ENCODE measurements around the gene RASSF4.

The RASSF4 gene, protein sequence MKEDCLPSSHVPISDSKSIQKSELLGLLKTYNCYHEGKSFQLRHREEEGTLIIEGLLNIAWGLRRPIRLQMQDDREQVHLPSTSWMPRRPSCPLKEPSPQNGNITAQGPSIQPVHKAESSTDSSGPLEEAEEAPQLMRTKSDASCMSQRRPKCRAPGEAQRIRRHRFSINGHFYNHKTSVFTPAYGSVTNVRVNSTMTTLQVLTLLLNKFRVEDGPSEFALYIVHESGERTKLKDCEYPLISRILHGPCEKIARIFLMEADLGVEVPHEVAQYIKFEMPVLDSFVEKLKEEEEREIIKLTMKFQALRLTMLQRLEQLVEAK

GRCh38 chr10:44959247-44960087 is at the start of gene RASSF4:
RASSF4 (plus strand) TSS chr10:44959802; CDS start chr10:44970203, 10,401 bp downstream.
- DNase-seq: peak; percentile 79
- in situ Hi-C loops (cut with MboI; ENCODE audit: low pct_unique_long_range_greater_than_20kb, low sequenced_read_pairs): no loop called here

DNA sequence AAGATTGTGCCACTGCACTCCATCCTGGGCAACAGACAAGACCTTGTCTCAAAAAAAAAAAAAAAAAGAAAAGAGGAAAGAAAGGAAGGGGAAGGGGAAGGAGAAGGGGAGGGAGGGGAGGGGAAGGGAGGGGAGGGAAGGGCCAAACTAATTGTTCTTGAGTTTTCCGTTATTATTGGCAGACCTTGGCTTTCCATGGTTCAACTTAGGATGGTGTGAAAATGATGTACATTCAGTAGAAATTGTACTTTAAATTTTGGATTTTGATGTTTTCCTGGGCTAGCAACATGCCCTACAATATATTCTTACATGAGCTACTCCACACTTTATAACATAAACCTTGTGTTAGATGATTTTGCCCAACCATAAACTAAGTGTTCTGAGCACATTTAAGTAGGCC is 49.7 kb upstream of the RASSF4 start:
- in situ Hi-C loops (cut with MboI; ENCODE audit: low pct_unique_long_range_greater_than_20kb, low sequenced_read_pairs): no loop called here
- DNase-seq: no peak

GRCh38 chr10:44910602-44911001 is 49.0 kb upstream of the RASSF4 start:
- DNase-seq: no peak
- in situ Hi-C loops (cut with MboI; ENCODE audit: low pct_unique_long_range_greater_than_20kb, low sequenced_read_pairs): no loop called here

DNA sequence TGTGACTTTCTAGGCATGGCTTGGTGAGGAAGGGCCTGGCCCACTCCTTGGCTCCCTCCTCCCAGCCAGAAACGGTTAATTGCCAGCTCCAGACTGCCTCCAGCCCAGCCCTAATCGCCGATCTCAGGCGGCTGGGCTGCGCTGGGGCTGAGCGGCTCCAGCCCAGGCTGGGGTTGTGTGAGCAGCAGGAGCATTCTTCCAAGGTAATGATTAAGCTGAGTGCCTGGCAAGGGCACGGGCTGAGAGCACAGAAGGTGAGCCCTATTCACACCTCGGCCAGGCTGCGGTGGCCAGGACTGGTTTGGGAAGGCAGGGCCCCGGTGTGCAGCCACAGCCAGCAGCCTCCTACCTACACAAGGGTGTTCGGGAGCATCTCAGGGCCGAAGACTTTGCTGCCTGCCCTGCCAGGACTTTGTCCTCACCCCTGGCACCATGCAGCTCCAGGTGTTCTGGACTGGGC is 48.5 kb upstream of the RASSF4 start, which contains the start of gene TMEM72:
Gene TMEM72 (plus strand): TSS at position 257 of the 460 bp plus-strand sequence. CDS start 176 bp downstream, at position 433.
- in situ Hi-C loops (cut with MboI; ENCODE audit: low pct_unique_long_range_greater_than_20kb, low sequenced_read_pairs): no loop called here
- no peak for DNase-seq

GRCh38 chr10:44911951-44912350 is 47.7 kb upstream of the RASSF4 start:
- no peak for DNase-seq
- in situ Hi-C loops (cut with MboI; ENCODE audit: low pct_unique_long_range_greater_than_20kb, low sequenced_read_pairs): no loop called here

GRCh38 chr10:44913350-44914081 is 46.1 kb upstream of the RASSF4 start:
- DNase-seq: peak; percentile 16
- in situ Hi-C loops (cut with MboI; ENCODE audit: low pct_unique_long_range_greater_than_20kb, low sequenced_read_pairs): no loop called here

GRCh38 chr10:44914891-44915290 is 44.7 kb upstream of the RASSF4 start:
- in situ Hi-C loops (cut with MboI; ENCODE audit: low pct_unique_long_range_greater_than_20kb, low sequenced_read_pairs): no loop called here
- no peak for DNase-seq

DNA sequence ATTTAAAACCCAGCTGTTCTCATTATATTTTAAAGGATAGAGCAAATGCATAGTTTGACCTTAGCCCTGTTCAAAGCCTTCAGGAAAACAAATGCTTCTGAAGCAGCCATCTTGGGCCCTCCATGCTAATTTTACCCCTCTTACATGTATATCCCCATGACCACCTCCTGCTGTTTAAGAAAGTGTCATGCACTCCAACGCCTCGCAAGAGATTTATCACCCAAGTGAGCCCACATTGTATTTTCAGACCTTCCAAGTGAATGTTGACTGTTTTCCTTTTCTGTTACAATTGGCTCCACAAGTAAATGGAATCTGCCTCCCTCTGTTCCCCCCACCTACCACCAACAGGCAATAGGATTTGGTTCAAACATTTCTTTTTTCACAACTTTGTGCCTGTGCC is 43.2 kb upstream of the RASSF4 start:
- DNase-seq: no peak
- in situ Hi-C loops (cut with MboI; ENCODE audit: low pct_unique_long_range_greater_than_20kb, low sequenced_read_pairs): no loop called here

GRCh38 chr10:44917848-44918247 is 41.8 kb upstream of the RASSF4 start:
- in situ Hi-C loops (cut with MboI; ENCODE audit: low pct_unique_long_range_greater_than_20kb, low sequenced_read_pairs): no loop called here
- DNase-seq: no peak

- DNase-seq: no peak
- in situ Hi-C loops (cut with MboI; ENCODE audit: low pct_unique_long_range_greater_than_20kb, low sequenced_read_pairs): no loop called here
Measured at GRCh38 chr10:44920252-44920651, 39.4 kb upstream of the RASSF4 start.

DNA sequence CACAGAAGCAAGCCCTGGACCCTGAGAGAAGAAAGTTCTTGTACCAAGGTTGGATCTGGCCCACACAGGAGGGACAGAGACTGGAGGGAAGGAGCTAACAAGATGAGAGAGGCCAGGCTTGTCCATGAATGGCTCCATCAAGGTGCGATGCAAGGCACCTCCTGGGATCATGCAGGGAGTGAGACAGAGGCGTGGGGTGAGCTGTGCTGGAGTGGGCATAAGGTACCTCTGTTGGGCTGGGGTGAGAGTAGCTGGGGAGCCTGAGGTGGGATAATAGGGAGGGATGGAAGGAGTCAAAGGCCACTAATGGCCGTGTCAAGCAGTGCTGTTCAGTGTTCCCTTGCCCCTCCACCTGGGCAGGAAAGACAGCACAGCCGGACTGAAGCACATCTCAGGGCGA is 38.5 kb upstream of the RASSF4 start:
- no peak for DNase-seq
- in situ Hi-C loops (cut with MboI; ENCODE audit: low pct_unique_long_range_greater_than_20kb, low sequenced_read_pairs): no loop called here

DNA sequence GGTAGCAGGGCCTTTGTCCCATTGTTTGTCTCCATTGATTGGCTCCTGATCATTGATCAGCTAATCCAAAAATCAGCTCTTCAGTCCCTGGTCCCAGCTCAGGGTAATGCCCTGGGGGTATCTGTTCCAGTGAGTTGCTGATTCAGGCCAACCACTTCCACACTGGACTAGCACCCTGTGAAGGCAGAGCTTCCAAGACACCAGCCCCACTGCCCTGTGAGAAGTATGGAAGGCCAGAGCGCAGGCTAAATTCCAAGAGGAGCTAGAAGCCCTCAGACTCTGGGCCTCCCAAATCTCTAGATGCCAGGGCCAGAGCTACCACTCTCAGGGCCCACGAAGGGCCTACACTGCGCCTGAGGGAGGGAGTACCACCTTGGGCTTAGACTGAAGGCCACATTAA is 38.1 kb upstream of the RASSF4 start:
- in situ Hi-C loops (cut with MboI; ENCODE audit: low pct_unique_long_range_greater_than_20kb, low sequenced_read_pairs): no loop called here
- no peak for DNase-seq

DNA sequence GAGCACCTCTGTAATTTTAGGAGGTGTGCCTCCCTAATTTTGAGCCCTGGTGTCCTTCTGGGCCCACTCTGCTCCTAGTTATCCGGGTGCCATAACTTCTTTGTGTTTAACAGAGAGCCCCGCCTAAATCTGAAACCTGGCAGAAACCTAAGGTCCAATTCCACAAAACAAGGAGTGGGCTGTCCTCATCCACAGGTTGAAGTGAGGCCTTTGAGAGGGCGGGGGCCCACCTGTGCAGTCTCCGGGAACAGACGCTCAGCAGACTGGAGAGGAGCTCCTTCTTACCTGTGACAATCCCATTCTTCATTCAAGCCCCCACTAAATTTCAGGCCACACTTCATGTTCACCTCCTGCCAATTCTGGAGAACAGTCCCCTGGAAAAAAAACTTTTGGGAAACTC is 37.6 kb upstream of the RASSF4 start:
- no peak for DNase-seq
- in situ Hi-C loops (cut with MboI; ENCODE audit: low pct_unique_long_range_greater_than_20kb, low sequenced_read_pairs): no loop called here

- in situ Hi-C loops (cut with MboI; ENCODE audit: low pct_unique_long_range_greater_than_20kb, low sequenced_read_pairs): no loop called here
- DNase-seq: no peak
Measured at GRCh38 chr10:44922796-44923545, 36.6 kb upstream of the RASSF4 start.

- in situ Hi-C loops (cut with MboI; ENCODE audit: low pct_unique_long_range_greater_than_20kb, low sequenced_read_pairs): no loop called here
- DNase-seq: no peak
Measured at GRCh38 chr10:44923611-44924010, 36.0 kb upstream of the RASSF4 start.

GRCh38 chr10:44924261-44925040 is 35.2 kb upstream of the RASSF4 start:
- in situ Hi-C loops (cut with MboI; ENCODE audit: low pct_unique_long_range_greater_than_20kb, low sequenced_read_pairs): no loop called here
- no peak for DNase-seq

- peak; percentile 33 for DNase-seq
- in situ Hi-C loops (cut with MboI; ENCODE audit: low pct_unique_long_range_greater_than_20kb, low sequenced_read_pairs): no loop called here
Measured at GRCh38 chr10:44925224-44925623, 34.4 kb upstream of the RASSF4 start.
